HG03097 (cell line): ENCODE data around the gene DEFB108B.
"Not testable (repeated sequence)": the region's sequence is repeated elsewhere in the genome, so short reads cannot be mapped to it uniquely, and the experiment has no call there.

Experiments
- ATAC-seq: cut with Tn5 transposase; IDR thresholded peaks from one replicate; pipeline ENCODE4 v1.9.1; 2021; ENCODE audit not compliant: unreplicated experiment, low FRiP score

The DEFB108B gene

GRCh38 chr11:71832811-71833210 is at the start of gene DEFB108B:
Gene DEFB108B (plus strand): TSS chr11:71833200. CDS start chr11:71833200, 0 bp downstream.
- not testable (repeated sequence) for ATAC-seq

- not testable (repeated sequence) for ATAC-seq
Observed at GRCh38 chr11:71786114-71786847, 46.7 kb upstream of the DEFB108B start.

- ATAC-seq, result peak; percentile 99
Observed at GRCh38 chr11:71786848-71787097, 46.2 kb upstream of the DEFB108B start.

- peak; percentile 84 for ATAC-seq
Observed at GRCh38 chr11:71787098-71787823, 45.7 kb upstream of the DEFB108B start.

- not testable (repeated sequence) for ATAC-seq
Observed at GRCh38 chr11:71787824-71788454, 45.1 kb upstream of the DEFB108B start.

- ATAC-seq, result not testable (repeated sequence)
Observed at GRCh38 chr11:71789444-71790196, 43.4 kb upstream of the DEFB108B start.

GRCh38 chr11:71791111-71791510 is 41.9 kb upstream of the DEFB108B start:
- not testable (repeated sequence) for ATAC-seq

- not testable (repeated sequence) for ATAC-seq
Observed at GRCh38 chr11:71792621-71793235, 40.3 kb upstream of the DEFB108B start.

GRCh38 chr11:71794386-71795040 is 38.5 kb upstream of the DEFB108B start:
- ATAC-seq, result not testable (repeated sequence)

GRCh38 chr11:71795236-71795635 is 37.8 kb upstream of the DEFB108B start:
- not testable (repeated sequence) for ATAC-seq

GRCh38 chr11:71796016-71796415 is 37.0 kb upstream of the DEFB108B start:
- ATAC-seq, result not testable (repeated sequence)

GRCh38 chr11:71796781-71797180 is 36.2 kb upstream of the DEFB108B start:
- ATAC-seq, result not testable (repeated sequence)

GRCh38 chr11:71799556-71800128 is 33.4 kb upstream of the DEFB108B start:
- ATAC-seq, result not testable (repeated sequence)

- not testable (repeated sequence) for ATAC-seq
Observed at GRCh38 chr11:71800335-71800953, 32.6 kb upstream of the DEFB108B start.

- not testable (repeated sequence) for ATAC-seq
Observed at GRCh38 chr11:71801026-71801425, 32.0 kb upstream of the DEFB108B start.

- not testable (repeated sequence) for ATAC-seq
Observed at GRCh38 chr11:71802874-71803273, 30.1 kb upstream of the DEFB108B start.

- ATAC-seq, result not testable (repeated sequence)
Observed at GRCh38 chr11:71804158-71804947, 28.6 kb upstream of the DEFB108B start.

- ATAC-seq, result not testable (repeated sequence)
Observed at GRCh38 chr11:71812529-71812928, 20.5 kb upstream of the DEFB108B start.
